Right renal cortex interstitium (tissue), 3 donors: ENCODE results near the gene FAM9C. TPM values are rescaled to one million over a fixed set of nuclear protein-coding genes. Genes with fewer than 3 reads are reported as not detected.
"Not testable (repeated sequence)": the region's sequence is repeated elsewhere in the genome, so short reads cannot be mapped to it uniquely, and the experiment has no call there.

Experiments
- DNase-seq, 3 donors: peaks; one replicate each; pipeline ENCODE4 v3.0.0-alpha.2; 2013; ENCODE audit warnings: low read depth in 3 of 3, low spot score in 2 of 3
- polyA plus RNA-seq, 3 donors: library from polyadenylated mRNA; unstranded; fragments of 120-200 nt; gene quantifications; one replicate each; pipeline ENCODE4 v1.2.1, GENCODE V29; 2013; ENCODE audit not compliant: insufficient read length in 3 of 3

FAM9C gene
- polyA plus RNA-seq, 3 donors = 0.15 to 0.37 (median 0.24) TPM

DNA sequence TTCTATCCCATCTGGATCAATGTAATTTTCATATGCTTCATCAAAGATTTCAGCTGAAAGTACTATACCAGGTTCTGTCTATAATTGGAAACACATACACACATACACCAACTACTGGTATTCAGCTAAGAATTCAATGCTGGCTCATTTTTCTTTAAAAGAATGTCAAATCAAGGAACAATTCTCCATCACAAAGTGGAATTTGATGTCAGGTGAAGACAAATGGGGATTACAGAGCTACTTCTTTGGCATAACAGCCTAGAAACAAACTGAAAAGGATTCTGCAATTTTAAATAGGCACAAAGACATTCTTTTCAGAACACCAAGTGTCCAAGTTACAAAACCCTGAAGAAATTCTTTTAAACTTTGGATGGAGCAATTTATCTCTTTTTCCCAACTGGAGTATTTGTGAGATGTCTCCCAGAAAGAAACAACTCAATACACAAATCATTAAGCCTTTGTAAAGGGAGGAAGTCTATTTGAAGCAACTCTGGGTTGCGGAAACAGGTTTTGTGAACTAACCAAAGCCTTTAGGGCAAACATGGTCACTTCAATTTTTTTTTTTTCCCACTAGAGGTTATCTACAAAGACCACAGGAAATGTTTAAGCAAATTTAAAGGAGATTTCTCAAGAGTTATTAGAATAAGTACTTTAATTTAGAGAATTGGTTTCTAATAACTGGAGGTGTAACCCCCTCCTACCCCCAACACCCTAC lies 1.9 kb upstream of the FAM9C start:
- DNase-seq = no peak

DNA sequence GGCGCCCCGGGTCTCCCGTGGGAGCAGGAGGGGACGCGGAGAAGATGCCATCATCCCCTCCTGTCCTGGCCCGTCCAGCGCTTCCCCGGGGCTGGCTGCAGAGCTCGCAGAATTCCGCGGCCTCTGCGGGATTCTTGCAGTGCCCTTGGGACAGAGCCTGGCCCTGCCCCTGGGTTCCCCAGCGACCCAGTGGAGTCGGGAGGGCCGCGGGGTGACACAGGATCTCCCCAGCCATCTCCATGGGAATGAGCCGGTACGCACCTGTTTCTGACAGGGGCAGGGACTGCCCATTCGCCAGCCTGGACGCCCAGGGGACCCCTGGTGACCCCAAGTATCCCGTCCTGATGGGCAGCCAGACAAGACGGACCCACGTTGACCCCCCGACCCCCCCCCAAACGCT lies 482 bp downstream of the FAM9C start:
- no peak for DNase-seq

DNA sequence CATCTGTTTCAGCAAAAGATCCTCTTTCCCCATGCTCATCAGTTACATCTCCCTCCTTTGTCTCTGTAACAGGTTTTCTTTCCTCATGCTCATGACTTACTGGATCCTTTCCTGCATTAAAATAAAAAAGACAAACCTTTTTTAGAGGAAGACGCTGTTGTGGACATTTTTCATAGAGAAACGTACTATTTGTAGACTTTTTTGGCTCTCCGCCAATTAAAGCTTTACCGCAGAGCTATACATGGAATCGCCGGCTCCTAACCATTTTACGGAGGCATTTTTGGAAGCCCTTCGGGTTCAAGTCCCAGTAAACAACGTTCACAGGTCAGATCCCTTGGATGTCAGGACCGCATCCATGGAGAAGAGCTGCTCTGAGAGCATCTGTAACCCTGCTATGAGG lies 1.3 kb downstream of the FAM9C start:
- no peak for DNase-seq

DNA sequence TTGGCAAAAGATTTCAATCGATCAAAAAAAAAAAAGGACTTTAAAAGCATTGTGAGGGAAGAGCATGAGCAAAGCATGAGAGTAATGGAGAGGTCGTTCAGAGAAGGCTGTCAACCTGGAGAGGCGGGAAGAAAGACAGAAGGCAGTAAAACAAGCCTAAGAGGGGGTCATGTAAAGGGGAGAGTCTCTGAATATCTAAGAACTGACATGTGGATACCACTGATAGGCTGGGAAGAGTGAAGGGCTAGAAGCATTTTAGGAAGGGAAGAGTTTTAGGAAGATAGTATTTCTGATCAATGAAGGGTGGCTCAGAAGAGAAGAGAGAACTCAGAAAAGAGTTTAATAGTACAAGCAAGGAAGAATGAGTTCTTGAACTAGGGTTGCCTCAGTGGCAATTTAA lies 7.5 kb downstream of the FAM9C start:
- DNase-seq = no peak

DNA sequence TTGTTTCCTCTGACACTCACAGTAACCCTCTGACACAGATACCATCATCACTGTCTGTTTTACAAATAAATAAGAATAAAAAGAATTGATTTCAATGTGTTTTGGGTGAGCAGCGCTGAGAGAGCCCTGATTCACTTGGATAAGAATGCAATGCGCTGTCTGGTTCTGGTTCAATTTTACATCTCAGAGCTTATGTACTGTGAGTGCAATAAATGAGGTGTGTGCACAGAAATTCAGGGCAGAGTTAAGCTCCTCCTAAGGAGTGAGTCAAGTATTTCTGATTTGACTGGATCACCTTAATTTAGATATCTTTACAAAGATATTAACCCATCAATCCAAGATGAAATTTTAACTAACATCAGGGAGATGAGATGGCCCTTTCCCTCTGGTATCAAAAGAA lies 11.2 kb downstream of the FAM9C start:
- DNase-seq = no peak

DNA sequence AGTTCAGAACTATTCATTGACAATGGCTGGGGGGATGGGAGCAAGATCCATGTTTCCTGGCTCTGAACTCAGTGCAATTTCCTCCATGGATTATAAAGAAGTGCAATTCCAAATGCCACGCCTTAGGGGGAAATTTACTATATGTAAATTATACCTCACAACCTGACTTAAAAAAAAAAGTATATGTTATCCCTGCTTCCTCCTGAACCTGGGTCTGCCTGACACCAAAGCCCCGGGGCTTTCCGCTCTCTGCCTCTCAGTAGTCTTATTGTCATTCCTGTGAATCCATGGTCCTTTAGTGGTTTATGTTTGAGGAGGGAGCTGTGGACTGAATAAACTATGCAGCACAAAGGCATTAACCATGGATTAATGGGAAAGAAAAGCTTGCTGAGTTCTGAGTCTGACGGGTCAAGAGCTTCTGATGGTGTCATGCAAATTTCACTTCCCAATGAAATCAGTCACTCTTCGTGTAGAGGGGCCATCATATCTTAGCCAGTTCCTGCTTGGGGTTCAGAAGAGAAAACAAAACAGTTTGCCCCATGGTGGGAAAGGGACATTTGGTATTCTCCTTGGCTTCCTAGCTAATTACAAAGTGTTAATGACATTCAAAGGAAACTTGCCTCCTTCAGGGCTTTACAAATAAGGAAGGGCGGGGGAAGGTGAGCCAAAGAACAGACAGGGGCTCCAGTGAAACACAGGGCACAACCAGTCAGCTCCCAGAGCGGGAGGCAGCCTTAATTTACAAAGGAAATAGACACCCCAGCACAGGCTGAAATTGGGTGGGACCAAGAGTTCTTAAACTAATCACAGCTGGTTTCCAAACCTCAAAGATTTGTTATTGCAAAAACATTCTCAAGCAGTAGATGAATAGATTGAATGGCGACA lies 14.3 kb downstream of the FAM9C start:
- DNase-seq = no peak

DNA sequence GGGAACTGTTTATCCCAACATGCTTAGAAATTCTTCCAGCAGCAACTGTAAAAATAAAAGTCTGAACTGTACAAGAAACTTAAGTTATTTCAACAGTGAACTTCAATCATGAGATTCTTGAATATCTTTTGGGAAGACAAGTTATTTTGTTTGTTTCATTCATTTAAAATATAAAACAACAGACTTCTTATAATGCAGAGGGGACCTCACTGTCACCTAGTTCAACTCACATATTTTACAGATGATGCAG lies 14.9 kb downstream of the FAM9C start:
- DNase-seq = no peak

DNA sequence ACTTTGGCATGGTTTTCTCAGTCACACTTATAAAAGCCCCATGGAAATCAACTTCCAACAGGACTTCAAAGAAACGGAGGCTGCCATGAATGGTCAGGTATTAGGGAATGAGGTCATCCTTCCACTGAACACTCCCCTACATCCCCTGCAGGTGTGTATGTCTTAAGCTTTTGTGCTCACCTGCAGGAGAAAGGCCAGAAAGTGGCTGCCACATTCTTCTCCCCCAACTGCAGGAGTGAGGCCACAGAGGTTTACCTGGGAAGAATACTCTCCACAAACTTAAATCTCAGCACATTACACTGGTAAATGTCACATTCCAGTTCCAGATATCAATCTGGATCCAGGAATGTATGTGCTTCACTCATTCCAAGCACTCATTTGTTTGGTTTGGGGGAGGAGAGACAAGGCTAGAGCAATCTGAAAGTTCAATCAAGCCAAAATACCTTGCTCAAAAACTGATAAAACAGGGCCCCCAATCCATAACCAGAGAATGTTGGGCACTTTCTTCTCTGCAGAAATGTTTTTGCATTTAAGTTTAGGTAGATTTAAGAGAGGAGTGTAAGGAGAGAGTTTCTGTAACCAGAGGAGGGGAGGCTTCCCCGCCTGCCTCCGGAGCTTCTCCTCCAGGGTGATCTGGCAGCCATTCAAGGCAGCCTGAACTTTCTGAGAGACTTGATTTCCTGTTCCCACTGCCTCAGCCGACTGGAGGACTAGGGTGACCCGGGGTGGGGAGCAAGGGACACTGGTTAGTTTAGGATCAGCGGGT lies 15.4 kb downstream of the FAM9C start:
- DNase-seq = no peak

DNA sequence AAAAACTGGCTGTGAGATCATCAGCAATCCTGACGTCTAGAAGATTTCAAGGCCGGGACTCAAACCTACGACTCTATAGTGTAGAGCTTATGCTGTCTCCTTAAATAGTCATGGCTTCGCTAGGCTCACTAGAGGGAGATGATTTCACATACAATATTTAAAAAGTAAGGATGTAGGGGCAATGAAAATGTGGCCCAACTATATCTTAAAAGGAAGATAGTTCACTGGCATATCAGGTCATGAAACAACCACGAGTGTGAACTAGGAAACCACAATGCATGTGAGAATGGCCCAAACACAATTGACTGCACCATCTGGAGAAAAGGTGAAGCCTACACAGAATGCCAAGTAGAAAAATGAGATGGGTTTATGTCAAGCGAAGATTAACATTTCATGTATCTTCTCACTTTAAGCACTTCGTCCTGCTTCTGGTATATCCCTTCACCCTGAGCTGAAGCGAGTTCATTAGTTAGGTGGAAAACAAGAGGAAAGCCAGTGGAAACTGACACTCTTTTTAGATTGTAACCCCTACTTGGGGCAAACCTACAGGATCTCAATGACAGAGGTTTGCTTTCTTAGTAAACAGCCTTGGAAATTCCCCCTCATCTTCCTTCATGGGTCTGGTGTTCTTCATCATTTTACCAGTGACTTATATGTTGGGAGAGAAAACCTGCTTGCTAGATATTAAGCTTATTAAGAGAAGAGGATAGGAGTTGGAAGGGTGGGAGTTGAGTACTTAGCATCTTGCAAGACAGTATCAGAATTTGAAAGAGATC lies 17.4 kb downstream of the FAM9C start:
- DNase-seq = no peak

DNA sequence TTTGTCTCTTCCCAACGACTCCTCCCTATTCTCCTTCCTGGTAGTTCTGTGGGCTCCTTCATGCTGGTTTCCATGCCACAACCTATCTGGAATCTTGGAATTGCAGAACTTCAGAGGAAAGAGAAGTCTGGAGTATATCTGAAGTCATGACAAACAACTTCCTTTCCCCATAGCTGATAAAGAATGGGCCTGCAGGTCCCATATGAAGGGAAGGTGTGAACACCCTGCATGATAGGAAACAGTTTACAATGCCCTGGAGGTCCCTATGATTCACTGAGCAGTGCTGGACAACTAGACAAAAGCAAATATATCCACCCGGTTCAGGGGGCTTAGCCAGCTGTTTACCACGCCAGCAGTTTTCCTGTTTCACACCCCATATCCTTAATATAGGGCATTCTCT lies 19.4 kb downstream of the FAM9C start:
- DNase-seq = no peak

DNA sequence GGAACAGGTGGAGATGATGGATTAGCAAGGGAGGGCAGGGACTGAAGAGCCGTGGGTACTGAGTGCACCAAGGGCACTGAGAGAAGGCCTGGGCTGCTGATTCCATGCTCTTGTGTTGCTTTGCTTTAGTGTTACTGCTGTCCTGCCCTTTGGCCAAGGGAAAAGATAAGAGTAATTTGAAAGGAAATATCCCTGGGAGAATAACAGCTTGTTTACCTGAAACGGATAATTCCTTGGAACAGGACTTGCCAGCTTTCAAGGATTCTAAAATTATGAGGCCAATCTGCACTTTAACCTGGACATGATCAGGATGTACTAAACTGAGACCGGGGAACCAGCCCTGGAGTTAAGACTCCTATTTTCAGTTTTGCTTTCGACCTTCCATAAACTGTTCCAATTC lies 20.4 kb downstream of the FAM9C start:
- DNase-seq = no peak

DNA sequence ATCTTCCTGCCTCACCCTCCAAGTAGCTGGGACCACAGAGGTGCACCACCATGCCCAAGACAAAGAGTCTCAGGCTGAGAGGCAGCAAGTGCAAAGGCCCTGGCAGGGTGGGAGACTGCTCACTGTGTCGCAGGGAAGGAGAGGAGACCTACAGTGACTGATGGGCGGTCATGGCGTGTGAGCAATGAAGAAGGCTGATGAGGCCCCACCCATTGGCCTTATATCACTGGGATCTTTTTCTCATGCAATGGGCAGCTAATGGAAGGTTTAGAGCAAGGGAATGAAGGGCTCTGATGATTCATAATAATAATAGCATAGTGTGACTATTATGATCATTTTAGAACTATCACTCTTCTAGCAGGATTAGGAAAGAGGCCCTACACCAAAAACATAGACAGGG lies 20.9 kb downstream of the FAM9C start:
- DNase-seq = no peak

DNA sequence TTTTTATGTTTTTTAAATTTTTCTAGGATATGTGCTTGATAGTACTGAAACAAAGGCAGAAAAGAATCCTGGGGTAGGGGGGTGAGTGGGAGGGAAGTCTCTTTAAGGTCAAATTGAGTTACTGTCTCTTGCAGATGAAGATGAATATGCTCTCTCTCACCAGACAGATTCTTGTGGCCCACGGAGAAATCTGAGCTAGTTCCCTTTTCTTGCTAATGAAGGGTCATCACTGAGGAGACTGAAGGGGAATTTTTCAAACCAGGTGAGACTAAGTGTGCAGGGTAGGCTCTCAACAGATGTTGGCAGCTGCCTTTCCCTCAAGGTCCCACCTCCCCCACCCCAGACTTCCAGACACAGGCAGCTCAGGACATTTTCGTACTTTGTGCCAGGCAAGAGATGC lies 21.5 kb downstream of the FAM9C start:
- no peak for DNase-seq

DNA sequence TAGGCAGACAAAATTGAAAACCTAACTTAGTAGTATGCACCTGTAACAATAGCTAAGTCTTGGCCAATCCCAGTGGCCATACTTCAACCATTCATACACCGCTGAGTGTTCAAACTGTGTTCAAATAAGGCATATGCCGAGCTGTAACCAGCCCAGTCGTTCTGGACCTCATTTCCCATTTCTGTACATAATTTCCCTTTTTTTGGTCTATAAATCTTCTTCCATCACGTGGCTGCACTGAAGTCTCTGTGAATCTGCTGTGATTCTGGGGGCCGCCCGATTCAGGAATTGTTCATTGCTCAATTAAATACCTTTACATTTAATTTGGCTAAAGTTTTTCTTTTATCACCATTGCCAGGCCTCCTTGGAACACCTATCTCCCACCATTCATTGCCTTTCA lies 27.7 kb downstream of the FAM9C start:
- DNase-seq = not testable (repeated sequence)

DNA sequence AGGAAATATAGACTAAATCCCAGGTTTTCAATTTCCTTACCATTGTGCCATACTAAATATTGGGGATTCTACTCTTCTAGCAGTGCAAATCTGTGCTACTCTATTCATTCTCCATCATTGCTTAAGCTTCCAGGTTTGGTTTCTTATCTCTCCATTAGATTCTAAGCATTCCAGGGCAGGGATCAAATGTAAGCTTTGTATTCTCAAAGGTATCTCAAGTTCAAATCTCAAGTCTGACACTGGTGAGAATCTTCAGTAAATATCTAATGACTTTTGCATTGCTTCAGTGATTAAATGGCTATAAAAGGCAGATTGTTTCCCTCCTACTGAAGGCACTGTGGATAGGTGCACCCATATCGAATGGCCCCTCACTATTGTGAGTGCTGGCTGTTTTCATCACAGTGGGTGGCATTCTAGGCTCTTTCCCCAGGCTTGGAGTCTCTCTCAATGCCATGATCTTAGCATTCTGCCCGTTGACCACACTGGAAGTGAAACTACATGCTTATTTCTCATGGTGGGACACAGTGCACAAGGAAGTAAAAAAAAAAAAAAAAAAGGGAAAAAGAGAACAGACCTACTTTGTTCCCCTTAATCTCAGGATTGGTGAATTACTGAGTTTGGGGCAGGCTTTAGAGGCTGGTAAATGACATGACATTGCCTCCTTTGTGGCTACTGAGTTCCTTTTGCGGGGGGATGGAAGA lies 28.7 kb downstream of the FAM9C start:
- no peak for DNase-seq

DNA sequence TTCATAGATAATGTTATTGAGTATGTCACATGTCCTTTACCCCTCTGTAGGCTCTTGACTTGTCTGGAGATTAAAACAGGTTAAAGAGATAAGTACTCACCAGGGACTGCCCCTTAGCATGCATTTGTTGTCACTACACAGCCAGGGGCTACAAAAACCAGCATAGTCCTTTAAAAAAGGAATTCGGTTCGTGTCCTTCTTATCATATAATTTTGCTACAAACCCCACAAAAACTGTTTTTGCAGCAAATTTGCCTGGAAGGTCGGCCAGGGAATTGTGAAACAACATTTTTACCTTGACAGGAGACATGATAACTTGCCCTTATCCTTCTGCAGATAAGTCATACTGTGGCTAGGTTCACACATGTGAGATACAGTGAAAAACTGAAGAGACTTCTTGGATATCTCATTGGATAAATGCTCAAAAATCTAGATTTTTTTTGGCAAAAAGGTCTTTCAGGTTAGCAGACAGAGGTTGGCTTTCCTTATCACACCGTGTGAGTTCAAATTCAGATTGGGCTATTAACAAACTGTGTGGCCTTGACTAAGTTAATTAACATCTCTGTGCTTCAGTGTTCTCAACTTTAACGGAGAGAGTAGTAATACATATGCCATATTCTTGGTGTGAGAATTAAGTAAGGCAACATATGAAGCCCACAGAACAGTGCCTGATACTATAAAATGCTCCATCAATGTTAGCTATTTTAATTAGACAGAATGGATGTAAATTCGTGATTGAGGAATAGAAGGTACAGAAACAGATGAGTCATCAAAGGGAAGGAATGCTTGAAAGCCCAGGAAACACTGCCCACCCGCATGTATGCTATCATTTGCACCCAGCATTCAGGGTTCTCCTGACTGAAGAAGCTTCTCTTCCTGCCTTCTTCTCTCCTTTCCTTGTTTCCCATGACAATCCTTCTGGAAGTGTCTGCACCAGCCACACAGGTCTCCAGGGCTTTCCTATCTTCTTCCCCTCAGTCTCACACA lies 30.0 kb downstream of the FAM9C start:
- no peak for DNase-seq

DNA sequence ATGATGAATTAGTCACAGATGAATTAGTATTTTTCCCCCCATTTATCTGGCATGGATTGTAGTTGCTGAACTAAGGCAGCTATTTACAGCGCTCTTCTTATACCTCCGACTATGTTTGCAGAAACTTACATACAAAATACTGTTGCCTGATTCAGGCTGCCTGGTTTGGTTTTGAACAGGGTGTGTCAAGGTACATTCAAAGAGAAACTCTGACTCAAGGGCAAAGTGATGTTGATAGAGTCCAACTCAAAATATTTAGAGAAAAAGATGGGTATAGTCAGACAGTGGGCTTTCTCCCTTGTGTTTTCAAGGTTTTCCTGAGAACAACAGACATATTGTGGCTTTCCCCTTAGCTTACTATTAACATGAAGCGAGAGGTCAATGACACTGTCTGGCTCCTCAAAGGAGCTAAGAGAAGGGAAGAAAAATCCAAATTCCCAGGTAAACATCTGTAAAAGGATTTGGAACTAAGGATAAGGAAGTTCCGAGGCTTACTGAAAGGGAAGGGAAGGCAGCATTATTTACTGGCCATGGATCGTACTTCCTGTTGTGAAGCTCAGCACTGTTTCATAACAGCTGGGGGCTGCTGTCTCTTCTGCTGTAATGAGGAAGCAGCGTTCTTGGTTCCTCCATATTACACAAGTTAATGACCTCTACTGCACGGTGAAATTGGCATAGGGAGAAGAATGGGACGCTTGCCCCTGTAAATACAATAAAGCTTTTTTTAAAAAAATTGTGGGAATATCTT lies 30.9 kb downstream of the FAM9C start:
- no peak for DNase-seq

DNA sequence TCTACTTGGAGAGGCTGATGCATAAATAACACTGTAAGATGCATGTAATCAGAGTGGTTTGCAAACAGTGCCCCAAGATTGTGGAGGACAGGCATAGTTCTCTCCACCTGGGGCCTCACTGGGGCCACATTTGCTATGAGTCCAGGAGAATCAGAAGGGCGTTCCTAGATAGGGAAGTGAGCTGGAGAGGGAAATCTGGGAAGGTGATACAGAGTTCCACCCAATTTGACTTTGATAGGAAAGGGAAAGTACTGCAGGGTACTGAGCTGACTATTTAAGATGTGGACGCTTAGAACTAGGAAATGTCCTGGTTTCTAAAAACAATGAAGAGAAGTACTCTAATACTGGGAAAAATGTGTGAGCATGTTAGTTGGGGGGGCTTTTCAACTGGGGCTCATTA lies 33.9 kb downstream of the FAM9C start:
- DNase-seq = no peak

DNA sequence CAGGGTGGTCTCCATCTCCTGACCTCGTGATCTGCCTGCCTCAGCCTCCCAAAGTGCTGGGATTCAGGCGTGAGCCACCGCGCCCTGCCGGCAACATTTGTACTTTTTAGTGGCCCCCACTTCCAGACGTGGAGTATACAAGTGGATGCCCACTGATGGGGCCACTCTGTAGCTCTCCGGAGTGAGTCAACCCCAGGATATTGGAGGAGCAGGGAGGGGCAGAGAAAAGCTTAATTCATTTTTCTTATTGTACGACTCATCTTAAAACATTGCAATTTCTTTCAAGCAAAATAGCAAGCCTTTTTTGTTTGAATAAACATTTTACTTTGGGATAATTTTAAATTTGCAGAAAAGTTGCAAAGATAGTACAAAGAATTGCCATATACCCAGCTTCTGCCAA lies 34.6 kb downstream of the FAM9C start:
- no peak for DNase-seq
